Activated CD8-positive, alpha-beta T cell treated with anti-CD3 and anti-CD28 coated beads, Interleukin-2, amount 10 ng/mL, durations not matched to agents 7 days and 5 days (primary cell): Measurements from ENCODE around the gene BNIPL. TPM values are rescaled to one million over a fixed set of nuclear protein-coding genes. Genes with fewer than 3 reads are reported as not detected.
A peak's percentile ranks its signal among the peaks of the same experiment; 100 is the strongest.

Experiments
- ATAC-seq: fragments of 150-1000 bp; cut with Tn5 transposase; one replicate; pipeline ENCODE4 v1.10.0; 2021; ENCODE audit warnings: moderate library complexity
- CTCF ChIA-PET: fragments of 350-600 bp; sonication (Branson Sonifier 250); formaldehyde crosslinking; loops from one replicate; lab custom pipeline; 2021; ENCODE audit warnings: antibody characterized with exemption; lab: Charles Lee
- POLR2A ChIA-PET: fragments of 350-600 bp; sonication (Branson Sonifier 250); formaldehyde crosslinking; loops from one replicate; lab custom pipeline; 2021; ENCODE audit warnings: antibody characterized with exemption; lab: Charles Lee
- DNase-seq: peaks from one replicate; pipeline ENCODE4 v3.0.0-alpha.2; 2020
- H3K27ac Mint-ChIP-seq: one replicate; pipeline ENCODE4 v1.8.0; 2021; ENCODE audit warnings: mild to moderate bottlenecking, mixed read lengths
- H3K27me3 Mint-ChIP-seq: one replicate; pipeline ENCODE4 v1.8.0; 2021; ENCODE audit warnings: low read depth, mixed read lengths
- H3K36me3 Mint-ChIP-seq: one replicate; pipeline ENCODE4 v1.8.0; 2021; ENCODE audit warnings: low read depth, mixed read lengths
- H3K4me1 Mint-ChIP-seq: one replicate; pipeline ENCODE4 v1.8.0; 2021; ENCODE audit warnings: low read depth, mixed read lengths
- H3K4me3 Mint-ChIP-seq: one replicate; pipeline ENCODE4 v1.8.0; 2021; ENCODE audit warnings: mild to moderate bottlenecking, mixed read lengths
- H3K9me3 Mint-ChIP-seq: one replicate; pipeline ENCODE4 v1.8.0; 2022; ENCODE audit warnings: mixed read lengths; ENCODE audit not compliant: insufficient read depth
- total RNA-seq, 2 experiments: library from RNA; stranded (reverse); gene quantifications; one replicate each; pipeline ENCODE4 v1.2.3, GENCODE V29; 2021

Gene BNIPL
- total RNA-seq, 2 experiments from 2014 or later, result 1.1 to 1.8 TPM

- Mint-ChIP-seq H3K36me3 (peaks cover 30% of the 10 kb centered on the region), H3K4me1 (peaks cover 15% of the 10 kb centered on the region), H3K27ac (no peak overlapping the region), H3K27me3 (no peaks in the 10 kb centered on the region), H3K9me3 (no peaks in the 10 kb centered on the region), H3K4me3 (peak overlapping the region; percentile 98)
- DNase-seq, result no peak
- ChIA-PET CTCF (interaction anchor here (0.7 to 4.0 kb wide), 8 partner anchors 9 to 180 kb away, joined by 3 to 20 read pairs (median 6); partner anchors contain the start of genes C1orf56, CDC42SE1 and TNFAIP8L2), POLR2A (interaction anchor here (3.6 kb wide), 1 partner anchor 13 kb away, joined by 51 read pairs; the partner anchor contains the start of genes CDC42SE1 and MLLT11)
- no peak for ATAC-seq
Observed at GRCh38 chr1:151072224-151072623, 35.8 kb downstream of the BNIPL start.

GRCh38 chr1:151085953-151086559 lies 49.7 kb downstream of the BNIPL start:
- no peaks in the 10 kb centered on the region for H3K9me3 Mint-ChIP-seq
- POLR2A ChIA-PET, result no interaction called here
- no peak overlapping the region for H3K27ac Mint-ChIP-seq
- no peaks in the 10 kb centered on the region for H3K4me1 Mint-ChIP-seq
- no peak overlapping the region for H3K4me3 Mint-ChIP-seq
- DNase-seq (no peak), ATAC-seq (no peak)
- no peaks in the 10 kb centered on the region for H3K27me3 Mint-ChIP-seq
- H3K36me3 Mint-ChIP-seq, result peaks cover 8% of the 10 kb centered on the region
- CTCF ChIA-PET, result interaction anchor here (0.8 to 3.4 kb wide), 3 partner anchors 11 to 15 kb away, joined by 3 to 21 read pairs (median 6); no protein-coding TSS in a partner anchor

Other genes with a start within 250 kb of the BNIPL start
- 1 to 10 TPM; 5.9 to 6.4 TPM for gene CTSK, start 228.3 kb upstream of the BNIPL start, total RNA-seq
- 10 to 100 TPM; 39.8 to 42.1 TPM for gene ARNT, start 160.0 kb upstream of the BNIPL start, total RNA-seq
- not detected for gene CTXND2, start 149.4 kb upstream of the BNIPL start, total RNA-seq
- 10 to 100 TPM; 58.5 to 59.3 TPM for gene SETDB1, start 110.2 kb upstream of the BNIPL start, total RNA-seq
- 100 to 1,000 TPM; 149 to 150 TPM for gene CERS2, start 61.8 kb upstream of the BNIPL start, total RNA-seq
- gene ANXA9, start 54.3 kb upstream of the BNIPL start, total RNA-seq, result not detected
- gene MINDY1, start 29.7 kb upstream of the BNIPL start, total RNA-seq, result 1 to 10 TPM; 9.1 to 9.9 TPM
- gene PRUNE1, start 28.1 kb upstream of the BNIPL start, total RNA-seq, result 10 to 100 TPM; 15.8 to 19.0 TPM
- 1 to 10 TPM; 1.3 TPM for gene C1orf56, start 11.2 kb downstream of the BNIPL start, total RNA-seq
- 100 to 1,000 TPM; 238 to 245 TPM for gene CDC42SE1, start 23.0 kb downstream of the BNIPL start, total RNA-seq
- 1 to 10 TPM; 5.7 to 6.0 TPM for gene MLLT11, start 23.8 kb downstream of the BNIPL start, total RNA-seq
- gene GABPB2, start 34.2 kb downstream of the BNIPL start, total RNA-seq, result 10 to 100 TPM; 32.7 to 34.4 TPM
- 1 to 10 TPM; 1.9 to 2.2 TPM for gene SEMA6C, start 110.0 kb downstream of the BNIPL start, total RNA-seq
- 10 to 100 TPM; 18.5 to 20.0 TPM for gene TNFAIP8L2, start 120.1 kb downstream of the BNIPL start, total RNA-seq
- 1 to 10 TPM; 3.7 to 4.3 TPM for gene LYSMD1, start 129.3 kb downstream of the BNIPL start, total RNA-seq
- gene SCNM1, start 129.6 kb downstream of the BNIPL start, total RNA-seq, result 10 to 100 TPM; 53.0 to 55.9 TPM
- 1 to 10 TPM; 2.2 to 3.4 TPM for gene TMOD4, start 139.4 kb downstream of the BNIPL start, total RNA-seq
- gene VPS72, start 153.6 kb downstream of the BNIPL start, total RNA-seq, result 10 to 100 TPM; 59.8 to 61.7 TPM
- 10 to 100 TPM; 64.9 to 69.2 TPM for gene PIP5K1A, start 162.0 kb downstream of the BNIPL start, total RNA-seq
- gene PSMD4, start 218.1 kb downstream of the BNIPL start, total RNA-seq, result 100 to 1,000 TPM; 194 to 210 TPM
- gene ZNF687, start 245.7 kb downstream of the BNIPL start, total RNA-seq, result 10 to 100 TPM; 25.5 to 26.6 TPM